Choroid plexus epithelial cell (primary cell): ENCODE data around the gene FBXW12.
"Not testable (repeated sequence)": the region's sequence is repeated elsewhere in the genome, so short reads cannot be mapped to it uniquely, and the experiment has no call there.

Experiments used
- DNase-seq: peaks from one replicate; pipeline ENCODE4 v3.0.0-alpha.2; 2010; ENCODE audit warnings: low read depth
- H3K4me3 ChIP-seq: 2 replicates; pipeline ENCODE4 v1.5.1; 2011; ENCODE audit warnings: low read depth, mild to moderate bottlenecking, control low read depth, low read length, moderate library complexity
- TF ChIP-seq, protein P1 (sequence below): conservative IDR thresholded peaks from 2 replicates; pipeline ENCODE4 v1.5.1; 2011; ENCODE audit warnings: low read depth, mild to moderate bottlenecking, control low read depth, inconsistent platforms, low read length, moderate library complexity

FBXW12 gene

DNA sequence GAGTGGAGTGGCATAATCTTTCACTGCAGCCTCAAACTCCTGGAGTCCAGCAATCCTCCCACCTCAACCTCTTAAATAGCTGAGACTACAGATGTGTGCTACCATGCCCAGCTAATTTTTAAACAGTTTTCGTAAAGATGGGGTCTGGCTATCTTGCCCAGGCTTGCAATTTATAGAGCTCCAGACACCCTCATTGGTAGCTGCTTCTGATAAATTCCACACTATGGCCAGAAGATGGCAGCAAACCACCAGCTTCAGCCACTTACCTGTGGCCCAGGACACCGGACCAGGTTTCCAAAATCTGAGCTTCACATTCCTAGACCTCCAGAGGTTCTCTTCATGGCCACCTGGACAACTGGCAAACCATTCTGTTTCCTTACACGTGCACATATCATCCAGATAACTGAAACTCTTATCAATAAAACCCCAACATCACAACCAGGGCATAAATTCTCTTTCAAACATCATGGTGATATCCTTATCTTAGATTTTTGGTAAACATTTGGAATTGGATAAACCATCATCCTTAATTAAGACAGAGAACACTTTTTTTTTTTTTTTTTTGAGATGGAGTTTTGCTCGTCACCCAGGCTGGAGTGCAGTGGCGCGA, 28.9 kb downstream of the FBXW12 start:
- TF ChIP-seq, protein P1, sequence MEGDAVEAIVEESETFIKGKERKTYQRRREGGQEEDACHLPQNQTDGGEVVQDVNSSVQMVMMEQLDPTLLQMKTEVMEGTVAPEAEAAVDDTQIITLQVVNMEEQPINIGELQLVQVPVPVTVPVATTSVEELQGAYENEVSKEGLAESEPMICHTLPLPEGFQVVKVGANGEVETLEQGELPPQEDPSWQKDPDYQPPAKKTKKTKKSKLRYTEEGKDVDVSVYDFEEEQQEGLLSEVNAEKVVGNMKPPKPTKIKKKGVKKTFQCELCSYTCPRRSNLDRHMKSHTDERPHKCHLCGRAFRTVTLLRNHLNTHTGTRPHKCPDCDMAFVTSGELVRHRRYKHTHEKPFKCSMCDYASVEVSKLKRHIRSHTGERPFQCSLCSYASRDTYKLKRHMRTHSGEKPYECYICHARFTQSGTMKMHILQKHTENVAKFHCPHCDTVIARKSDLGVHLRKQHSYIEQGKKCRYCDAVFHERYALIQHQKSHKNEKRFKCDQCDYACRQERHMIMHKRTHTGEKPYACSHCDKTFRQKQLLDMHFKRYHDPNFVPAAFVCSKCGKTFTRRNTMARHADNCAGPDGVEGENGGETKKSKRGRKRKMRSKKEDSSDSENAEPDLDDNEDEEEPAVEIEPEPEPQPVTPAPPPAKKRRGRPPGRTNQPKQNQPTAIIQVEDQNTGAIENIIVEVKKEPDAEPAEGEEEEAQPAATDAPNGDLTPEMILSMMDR: peak; percentile 88
- DNase-seq: peak; percentile 74
- H3K4me3 ChIP-seq: no peak overlapping the region

GRCh38 chr3:48401434-48401901, 29.4 kb downstream of the FBXW12 start:
- DNase-seq, H3K4me3 ChIP-seq: not testable (repeated sequence)

DNA sequence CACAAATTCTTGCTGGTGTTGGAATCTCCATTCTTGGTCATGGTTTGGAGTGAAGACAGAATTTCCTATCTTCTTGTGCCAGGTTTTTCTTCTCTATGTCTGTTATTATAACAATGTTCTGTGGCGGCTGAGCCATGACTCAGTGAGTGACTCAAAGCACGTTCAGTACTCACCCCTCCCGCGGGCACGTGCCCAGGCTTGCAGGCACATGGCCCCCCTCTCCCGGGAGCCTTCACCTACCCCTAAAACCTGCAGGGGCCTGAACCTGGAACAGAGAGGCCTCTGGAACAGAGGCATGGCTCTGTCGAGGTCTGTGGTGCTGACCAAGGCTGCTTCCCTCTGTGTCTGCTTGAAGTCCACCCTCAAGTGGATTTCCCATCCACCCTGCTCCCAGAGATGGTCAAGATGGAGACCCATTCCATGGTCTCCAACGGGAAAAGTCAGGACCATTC, 30.3 kb downstream of the FBXW12 start:
- no peak overlapping the region for H3K4me3 ChIP-seq
- DNase-seq: peak; percentile 89
- TF ChIP-seq, protein P1: no peak

DNA sequence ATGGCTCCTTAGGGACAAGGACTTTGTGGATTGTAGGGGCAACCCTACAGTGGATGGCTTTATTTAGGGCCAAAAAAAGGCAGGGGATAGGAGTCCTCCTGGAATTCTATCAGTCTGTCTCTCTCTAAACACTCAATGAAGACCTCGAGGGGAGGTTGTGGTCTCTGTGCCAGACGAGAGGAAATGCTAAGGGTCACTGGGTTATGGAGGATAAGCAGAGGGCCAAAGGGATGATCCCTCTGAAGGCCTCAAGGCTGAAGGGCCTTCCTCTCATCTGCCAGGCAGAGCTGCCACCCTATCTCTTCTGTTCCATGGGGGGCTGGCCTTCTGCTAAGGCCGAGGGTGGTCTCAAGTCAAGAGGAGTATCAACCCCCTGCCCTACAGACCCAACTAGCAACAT, 30.9 kb downstream of the FBXW12 start:
- DNase-seq: no peak
- TF ChIP-seq, protein P1: no peak
- no peak overlapping the region for H3K4me3 ChIP-seq

DNA sequence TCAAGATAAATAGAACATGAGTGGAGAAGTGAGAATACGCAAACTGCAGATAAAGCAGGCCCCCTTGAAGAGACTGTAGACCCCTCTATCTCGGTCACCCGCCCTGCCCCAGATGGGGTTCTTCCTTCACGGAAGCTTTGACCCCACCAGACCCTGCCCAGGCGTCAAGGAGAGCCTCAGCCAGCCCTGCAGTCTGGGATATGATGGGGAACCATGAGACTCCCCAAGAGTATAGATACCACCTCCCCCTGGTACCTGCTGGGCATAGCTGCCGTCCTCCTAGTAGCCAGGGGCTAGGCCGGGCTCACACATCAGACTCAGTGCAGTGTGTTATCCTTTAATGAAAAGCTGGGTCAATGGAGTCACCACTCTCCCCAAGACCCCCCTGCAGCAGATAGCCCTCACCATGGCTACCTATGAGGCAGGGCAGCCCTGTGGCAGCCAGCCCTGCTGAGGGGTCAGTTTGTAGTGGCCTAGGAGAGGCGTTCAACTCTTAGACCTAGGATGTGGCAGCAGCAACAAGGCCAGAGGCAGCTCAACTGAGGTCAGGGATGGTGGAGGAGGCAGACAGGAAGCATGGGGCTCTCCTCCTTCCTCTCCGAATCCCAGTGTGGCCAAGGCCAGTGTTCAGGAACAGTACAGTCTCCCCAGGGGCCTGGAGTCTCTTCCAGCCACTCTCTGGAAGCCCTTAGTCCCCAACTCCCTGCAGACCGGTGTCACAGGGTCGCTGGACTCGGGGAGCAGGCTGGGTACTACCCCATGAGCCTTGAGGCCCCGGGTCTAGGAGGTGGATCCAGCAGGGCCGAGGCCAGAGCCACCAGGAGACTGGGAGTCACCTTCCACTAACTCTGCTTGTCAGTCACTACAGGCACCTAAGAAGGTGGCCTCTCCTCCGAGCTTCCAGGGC, 31.8 kb downstream of the FBXW12 start:
- H3K4me3 ChIP-seq: no peak overlapping the region
- TF ChIP-seq, protein P1: no peak
- DNase-seq: no peak

DNA sequence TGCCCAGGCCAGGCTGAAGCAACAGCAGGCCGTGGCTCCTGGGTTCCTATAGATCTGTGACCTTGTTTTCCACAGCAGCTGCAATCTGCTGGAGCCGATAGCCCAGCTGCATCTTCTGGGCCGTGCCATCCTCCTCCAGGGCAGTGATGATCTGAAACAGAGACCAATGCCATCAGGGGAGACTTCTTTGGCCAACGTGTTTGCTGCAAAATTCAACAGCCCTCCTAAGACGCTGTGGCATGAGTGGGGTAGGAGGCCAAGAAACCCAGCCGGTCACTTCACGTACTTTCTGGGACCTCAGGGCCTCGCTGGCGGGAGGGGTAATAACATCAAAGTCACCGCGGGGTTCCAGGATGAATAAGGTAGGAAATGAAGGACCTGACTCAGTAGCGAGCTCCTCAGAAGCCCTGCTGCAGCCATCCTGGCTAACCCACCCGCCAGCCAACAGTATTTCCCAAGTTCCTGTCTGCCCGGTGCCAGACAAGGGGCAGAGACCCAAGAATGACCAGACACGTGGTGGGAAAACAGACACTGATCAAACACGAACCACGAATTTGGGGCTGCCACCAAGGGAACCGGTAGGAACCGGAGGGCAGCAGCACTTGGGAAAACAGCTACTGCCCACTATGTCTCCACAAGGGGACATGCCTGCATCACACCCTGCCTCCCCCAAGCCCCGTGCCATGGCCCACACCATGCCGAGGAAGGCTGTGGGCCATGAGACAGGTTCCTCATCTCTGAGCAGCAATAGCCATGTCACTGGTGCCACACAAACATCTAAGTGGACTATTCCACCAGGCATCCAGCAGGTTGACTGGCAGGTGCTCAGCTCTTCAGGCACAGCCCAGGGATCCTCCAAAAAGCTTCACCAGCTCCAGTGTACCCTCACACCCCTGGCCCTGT, 32.7 kb downstream of the FBXW12 start:
- DNase-seq: no peak
- no peak overlapping the region for H3K4me3 ChIP-seq
- TF ChIP-seq, protein P1: no peak

DNA sequence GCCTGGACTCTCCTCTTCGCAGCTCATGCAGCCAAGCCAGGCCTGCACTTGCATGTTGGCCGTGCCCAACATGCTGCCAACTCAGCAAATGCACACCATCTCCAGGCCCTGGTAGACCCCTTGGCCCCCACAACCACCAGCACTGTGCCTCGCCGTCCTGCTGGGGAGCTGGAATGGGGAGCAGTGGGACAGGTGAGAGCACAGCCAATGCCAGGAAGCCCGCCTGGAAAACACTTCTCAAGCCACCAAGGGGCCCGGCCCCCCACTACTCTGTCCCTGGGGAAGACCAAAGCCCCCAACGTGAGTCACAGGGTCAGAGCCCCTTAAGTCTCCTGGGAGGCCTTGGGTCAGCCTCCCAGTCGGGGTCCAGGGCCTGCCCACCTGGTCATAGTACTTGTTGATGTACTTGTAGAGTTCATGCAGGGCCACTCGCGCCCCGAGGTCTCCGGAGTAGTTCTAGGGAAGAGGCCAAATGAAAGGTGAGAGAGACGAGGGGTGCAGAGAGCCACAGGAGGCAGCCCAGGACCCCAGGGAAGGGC, 33.4 kb downstream of the FBXW12 start:
- no peak overlapping the region for H3K4me3 ChIP-seq
- no peak for DNase-seq
- TF ChIP-seq, protein P1: no peak
